Glutamatergic neuron (in vitro differentiated cells): Measurements from ENCODE around the gene KIF24. TPM values are rescaled to one million over a fixed set of nuclear protein-coding genes. Genes with fewer than 3 reads are reported as not detected.

Experiments used
- DNase-seq: peaks from one replicate; pipeline ENCODE4 v3.0.0; 2022
- H3K27ac Mint-ChIP-seq: one replicate; pipeline ENCODE4 v1.8.0; 2020; ENCODE audit warnings: mild to moderate bottlenecking, mixed read lengths, inconsistent platforms; ENCODE audit not compliant: unreplicated experiment
- H3K27me3 Mint-ChIP-seq: one replicate; pipeline ENCODE4 v1.8.0; 2020; ENCODE audit warnings: mild to moderate bottlenecking, moderate library complexity, mixed read lengths, inconsistent platforms; ENCODE audit not compliant: unreplicated experiment
- H3K36me3 Mint-ChIP-seq: one replicate; pipeline ENCODE4 v1.8.0; 2020; ENCODE audit warnings: mild to moderate bottlenecking, mixed read lengths, inconsistent platforms; ENCODE audit not compliant: unreplicated experiment
- H3K4me1 Mint-ChIP-seq: one replicate; pipeline ENCODE4 v1.8.0; 2020; ENCODE audit warnings: mild to moderate bottlenecking, low read depth, mixed read lengths, inconsistent platforms; ENCODE audit not compliant: unreplicated experiment
- H3K4me3 Mint-ChIP-seq: one replicate; pipeline ENCODE4 v1.8.0; 2020; ENCODE audit warnings: mild to moderate bottlenecking, mixed read lengths, inconsistent platforms; ENCODE audit not compliant: unreplicated experiment
- H3K9me3 Mint-ChIP-seq: one replicate; pipeline ENCODE4 v1.8.0; 2020; ENCODE audit warnings: mild to moderate bottlenecking, moderate library complexity, mixed read lengths, inconsistent platforms; ENCODE audit not compliant: unreplicated experiment
- total RNA-seq: library from RNA; stranded (reverse); fragmentation: NEBNext Ultra II Directional; extraction: Animal tissue kit (Norgen Biotek cat#: 25700); gene quantifications from one replicate; pipeline ENCODE4 v1.2.1, GENCODE V29; 2021; ENCODE audit not compliant: unreplicated experiment
- TF ChIP-seq, protein P1 (sequence below): fragments of 200-600 bp; sonication (generic); IDR thresholded peaks from one replicate; pipeline ENCODE4 v1.5.0; 2021; ENCODE audit not compliant: partially characterized antibody, unreplicated experiment

Gene KIF24
- total RNA-seq, 1 donor from 2014 or later = 0.78 TPM

GRCh38 chr9:34328500-34328986 lies 525 bp downstream of the KIF24 start:
- Mint-ChIP-seq H3K4me1 (peaks cover 12% of the 10 kb centered on the region), H3K9me3 (peaks cover 2% of the 10 kb centered on the region), H3K27me3 (peaks cover 3% of the 10 kb centered on the region), H3K4me3 (peak overlapping the region; percentile 95), H3K36me3 (no peaks in the 10 kb centered on the region), H3K27ac (peak overlapping the region; percentile 17)
- TF ChIP-seq, protein P1, sequence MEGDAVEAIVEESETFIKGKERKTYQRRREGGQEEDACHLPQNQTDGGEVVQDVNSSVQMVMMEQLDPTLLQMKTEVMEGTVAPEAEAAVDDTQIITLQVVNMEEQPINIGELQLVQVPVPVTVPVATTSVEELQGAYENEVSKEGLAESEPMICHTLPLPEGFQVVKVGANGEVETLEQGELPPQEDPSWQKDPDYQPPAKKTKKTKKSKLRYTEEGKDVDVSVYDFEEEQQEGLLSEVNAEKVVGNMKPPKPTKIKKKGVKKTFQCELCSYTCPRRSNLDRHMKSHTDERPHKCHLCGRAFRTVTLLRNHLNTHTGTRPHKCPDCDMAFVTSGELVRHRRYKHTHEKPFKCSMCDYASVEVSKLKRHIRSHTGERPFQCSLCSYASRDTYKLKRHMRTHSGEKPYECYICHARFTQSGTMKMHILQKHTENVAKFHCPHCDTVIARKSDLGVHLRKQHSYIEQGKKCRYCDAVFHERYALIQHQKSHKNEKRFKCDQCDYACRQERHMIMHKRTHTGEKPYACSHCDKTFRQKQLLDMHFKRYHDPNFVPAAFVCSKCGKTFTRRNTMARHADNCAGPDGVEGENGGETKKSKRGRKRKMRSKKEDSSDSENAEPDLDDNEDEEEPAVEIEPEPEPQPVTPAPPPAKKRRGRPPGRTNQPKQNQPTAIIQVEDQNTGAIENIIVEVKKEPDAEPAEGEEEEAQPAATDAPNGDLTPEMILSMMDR = no peak
- no peak for DNase-seq

GRCh38 chr9:34326690-34327089 lies 2.4 kb downstream of the KIF24 start:
- Mint-ChIP-seq H3K4me3 (no peak overlapping the region), H3K36me3 (no peaks in the 10 kb centered on the region), H3K27me3 (peaks cover 3% of the 10 kb centered on the region), H3K4me1 (no peaks in the 10 kb centered on the region), H3K9me3 (peaks cover 2% of the 10 kb centered on the region), H3K27ac (no peak overlapping the region)
- no peak for DNase-seq
- TF ChIP-seq, protein P1 = no peak

DNA sequence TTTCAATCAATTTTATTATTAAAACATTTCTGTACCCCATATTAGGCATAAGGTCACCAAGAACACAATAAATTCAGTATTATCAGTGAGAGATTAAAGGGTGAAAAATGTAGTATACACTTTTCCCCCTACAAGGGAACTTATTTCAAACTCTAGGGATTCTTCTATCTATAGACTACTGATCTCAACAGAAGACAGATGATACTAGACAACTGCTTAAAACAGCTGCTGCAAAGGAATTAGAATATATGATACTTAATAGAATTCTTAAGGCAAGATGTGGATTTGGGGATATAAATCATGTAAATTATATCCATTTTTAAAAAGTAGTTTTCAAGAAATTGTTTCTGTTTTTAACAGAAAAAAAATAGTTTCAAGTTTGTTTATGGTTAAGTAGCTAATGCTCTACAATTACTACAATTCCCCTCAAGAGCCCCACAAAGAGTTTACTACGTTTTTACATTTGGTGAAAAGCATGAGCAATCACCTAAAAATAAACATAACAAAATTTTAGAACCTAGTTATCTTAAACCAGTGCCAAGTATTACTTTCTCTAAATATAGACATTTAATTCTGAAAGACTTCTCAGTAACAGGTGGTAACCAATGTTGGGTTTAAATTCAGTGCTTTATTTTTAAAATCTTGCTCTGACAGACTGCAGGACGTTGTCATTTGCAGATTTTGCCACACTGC lies 6.0 kb downstream of the KIF24 start:
- Mint-ChIP-seq H3K4me1 (no peaks in the 10 kb centered on the region), H3K36me3 (no peaks in the 10 kb centered on the region), H3K9me3 (peaks cover 4% of the 10 kb centered on the region), H3K27me3 (peaks cover 3% of the 10 kb centered on the region), H3K4me3 (no peak overlapping the region), H3K27ac (no peak overlapping the region)
- no peak for DNase-seq
- TF ChIP-seq, protein P1 = no peak

GRCh38 chr9:34321451-34321850 lies 7.6 kb downstream of the KIF24 start:
- peaks cover 3% of the 10 kb centered on the region for H3K27me3 Mint-ChIP-seq
- H3K4me3 Mint-ChIP-seq = no peak overlapping the region
- no peaks in the 10 kb centered on the region for H3K36me3 Mint-ChIP-seq
- no peak for DNase-seq
- peaks cover 4% of the 10 kb centered on the region for H3K9me3 Mint-ChIP-seq
- TF ChIP-seq, protein P1 = no peak
- H3K27ac Mint-ChIP-seq = no peak overlapping the region
- H3K4me1 Mint-ChIP-seq = no peaks in the 10 kb centered on the region

GRCh38 chr9:34318163-34318790 lies 10.8 kb downstream of the KIF24 start:
- Mint-ChIP-seq H3K36me3 (no peaks in the 10 kb centered on the region), H3K9me3 (peaks cover 2% of the 10 kb centered on the region), H3K4me1 (no peaks in the 10 kb centered on the region), H3K27me3 (no peaks in the 10 kb centered on the region), H3K27ac (no peak overlapping the region), H3K4me3 (no peak overlapping the region)
- TF ChIP-seq, protein P1 = no peak
- DNase-seq = no peak
